SHP77 (cell line): ENCODE results near the gene SMAD3.
A peak's percentile ranks its signal among the peaks of the same experiment; 100 is the strongest.
"Not testable (repeated sequence)": the region's sequence is repeated elsewhere in the genome, so short reads cannot be mapped to it uniquely, and the experiment has no call there.

ENCODE experiments used
- DNase-seq, 2 experiments: peaks; one replicate each; lab custom pipeline; 2025; lab: John Stamatoyannopoulos, UW

The SMAD3 gene

DNA sequence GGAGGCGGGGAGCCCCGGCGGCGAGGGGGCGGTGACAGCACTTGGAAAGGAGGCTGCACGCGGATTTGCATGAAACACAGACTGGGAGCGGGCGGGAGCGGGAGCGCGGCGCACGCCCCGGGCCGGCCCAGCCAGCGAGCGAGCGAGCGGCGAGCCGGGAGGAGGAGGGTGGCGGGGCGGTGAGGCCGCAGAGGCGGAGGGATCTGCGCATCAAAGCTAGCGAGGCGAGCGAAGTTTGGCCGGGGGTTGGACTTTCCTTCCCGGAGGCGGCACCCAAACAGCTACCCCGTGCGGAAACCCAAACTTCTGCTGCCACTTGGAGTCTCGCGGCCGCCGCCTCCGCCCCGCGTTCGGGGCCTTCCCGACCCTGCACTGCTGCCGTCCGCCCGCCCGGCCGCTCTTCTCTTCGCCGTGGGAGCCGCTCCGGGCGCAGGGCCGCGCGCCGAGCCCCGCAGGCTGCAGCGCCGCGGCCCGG lies at the start of gene SMAD3:
SMAD3 (plus strand) TSS at position 72 of the 475 bp plus-strand sequence. CDS start 553 bp downstream, outside the sequence.
- peak in 1 of 2 experiments; percentile 21 for DNase-seq

DNA sequence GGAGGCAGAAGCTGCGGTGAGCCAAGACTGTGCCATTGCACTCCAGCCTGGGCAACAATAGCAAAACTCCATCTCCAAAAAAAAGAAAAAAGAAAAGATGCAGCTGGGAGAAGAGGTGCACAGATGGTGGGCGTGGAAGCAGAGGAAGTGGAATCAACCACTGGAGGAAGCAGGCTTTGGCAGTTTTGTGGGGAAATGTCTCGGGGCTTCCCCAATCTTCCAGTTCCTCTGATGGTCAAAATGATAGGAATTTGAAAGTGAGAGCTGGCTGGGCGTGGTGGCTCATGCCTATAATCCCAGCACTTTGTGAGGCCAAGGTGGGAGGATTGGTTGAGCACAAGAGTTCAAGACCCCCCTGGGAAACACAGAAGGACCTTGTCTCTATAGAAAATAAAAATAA lies 48.1 kb upstream of the SMAD3 start:
- no peak for DNase-seq

DNA sequence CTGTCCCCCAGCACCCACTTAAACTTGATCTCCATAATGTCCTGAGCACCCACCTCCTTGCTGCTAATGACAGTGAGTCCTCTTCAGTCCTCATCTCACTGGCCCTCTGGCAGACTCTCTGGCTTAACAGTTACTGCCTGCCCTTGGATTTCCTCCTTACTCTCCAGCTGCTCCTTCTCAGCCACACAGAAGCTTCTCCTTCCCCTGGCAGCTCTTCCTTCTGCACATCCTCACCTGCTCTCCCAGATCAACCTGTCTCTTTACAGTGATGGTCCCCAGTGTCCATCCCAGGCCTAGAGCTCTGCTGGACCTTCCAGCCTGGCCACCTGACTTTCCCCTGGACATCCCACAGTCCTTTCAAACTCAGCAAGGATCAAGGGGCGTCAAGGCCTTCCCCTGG lies 47.4 kb upstream of the SMAD3 start:
- no peak for DNase-seq

DNA sequence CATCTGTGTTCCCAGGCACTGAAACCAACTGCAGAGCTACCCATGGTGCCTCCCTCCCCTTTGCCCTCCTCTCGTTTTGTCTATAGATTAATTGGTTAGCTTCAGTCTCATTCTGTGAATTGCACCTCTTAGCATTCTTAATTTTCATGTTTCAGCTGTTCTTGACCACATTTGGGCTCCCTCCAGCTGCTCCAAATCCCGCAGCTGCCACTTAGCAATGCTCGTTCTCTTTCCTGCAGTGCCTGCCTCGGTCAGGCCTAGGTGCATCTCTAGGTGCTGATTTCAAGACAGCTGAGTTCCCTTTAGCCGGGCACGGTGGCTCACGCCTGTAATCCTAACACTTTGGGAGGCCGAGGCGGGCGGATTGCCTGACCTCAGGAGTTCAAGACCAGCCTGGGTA lies 47.0 kb upstream of the SMAD3 start:
- DNase-seq: no peak

GRCh38 chr15:67019069-67019468 lies 46.3 kb upstream of the SMAD3 start:
- no peak for DNase-seq

- no peak for DNase-seq
Measured at GRCh38 chr15:67019884-67020520, 45.4 kb upstream of the SMAD3 start.

DNA sequence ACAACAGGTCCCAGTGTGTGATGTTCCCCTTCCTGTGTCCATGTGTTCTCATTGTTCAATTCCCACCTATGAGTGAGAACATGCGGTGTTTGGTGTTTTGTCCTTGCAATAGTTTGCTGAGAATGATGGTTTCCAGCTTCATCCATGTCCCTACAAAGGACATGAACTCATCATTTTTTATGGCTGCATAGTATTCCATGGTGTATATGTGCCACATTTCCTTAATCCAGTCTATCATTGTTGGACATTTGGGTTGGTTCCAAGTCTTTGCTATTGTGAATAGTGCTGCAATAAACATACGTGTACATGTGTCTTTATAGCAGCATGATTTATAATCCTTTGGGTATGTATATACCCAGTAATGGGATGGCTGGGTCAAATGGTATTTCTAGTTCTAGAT lies 44.7 kb upstream of the SMAD3 start:
- DNase-seq: not testable (repeated sequence)

GRCh38 chr15:67021455-67021854 lies 43.9 kb upstream of the SMAD3 start:
- no peak for DNase-seq

DNA sequence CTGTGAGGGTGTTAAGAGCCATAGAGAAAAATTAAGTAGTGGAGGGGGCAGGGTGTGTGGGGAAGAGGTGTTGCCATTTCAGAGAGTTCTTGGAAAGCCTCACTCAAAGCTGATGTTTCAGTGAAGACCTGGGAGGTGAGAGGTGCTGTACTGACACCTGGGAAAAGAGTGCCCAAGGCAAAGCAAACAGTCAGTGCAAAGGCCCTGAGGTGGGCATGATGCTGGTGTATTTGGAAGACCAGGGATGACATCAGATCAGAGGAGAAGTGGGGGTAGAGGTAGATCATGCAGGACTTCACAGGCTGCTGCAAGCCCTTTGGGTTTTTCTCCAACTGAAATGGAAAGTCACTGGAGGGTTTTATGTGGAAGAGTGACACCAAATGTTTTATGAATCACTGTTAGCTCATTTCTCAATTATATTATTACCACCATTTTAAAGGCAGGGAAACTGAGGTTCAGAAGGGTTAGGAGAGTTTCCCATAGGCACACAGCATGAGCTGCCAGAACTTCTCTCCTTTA lies 42.8 kb upstream of the SMAD3 start:
- DNase-seq: no peak

- no peak for DNase-seq
Measured at GRCh38 chr15:67023517-67024313, 41.7 kb upstream of the SMAD3 start.

- DNase-seq: peak; percentile 25 to 34
Measured at GRCh38 chr15:67024314-67024997, 40.9 kb upstream of the SMAD3 start.

DNA sequence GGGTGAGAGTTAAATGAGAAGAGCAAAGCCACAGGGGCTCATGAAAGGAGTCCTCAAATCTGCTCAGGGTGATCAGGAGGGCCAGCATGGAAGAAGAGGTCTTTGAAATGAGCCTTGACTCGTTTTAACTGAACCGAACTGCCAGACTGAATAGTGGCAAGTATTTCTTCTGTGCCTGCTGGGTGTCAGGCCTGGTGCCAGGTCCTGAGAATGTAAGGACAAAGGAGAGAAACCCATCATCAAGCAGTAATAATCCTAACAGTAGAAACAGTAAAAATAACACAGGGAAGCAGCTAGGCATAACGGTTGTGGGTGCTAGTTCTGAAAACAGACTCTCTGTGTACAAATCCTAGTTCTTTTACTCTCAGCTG lies 40.4 kb upstream of the SMAD3 start:
- no peak for DNase-seq

DNA sequence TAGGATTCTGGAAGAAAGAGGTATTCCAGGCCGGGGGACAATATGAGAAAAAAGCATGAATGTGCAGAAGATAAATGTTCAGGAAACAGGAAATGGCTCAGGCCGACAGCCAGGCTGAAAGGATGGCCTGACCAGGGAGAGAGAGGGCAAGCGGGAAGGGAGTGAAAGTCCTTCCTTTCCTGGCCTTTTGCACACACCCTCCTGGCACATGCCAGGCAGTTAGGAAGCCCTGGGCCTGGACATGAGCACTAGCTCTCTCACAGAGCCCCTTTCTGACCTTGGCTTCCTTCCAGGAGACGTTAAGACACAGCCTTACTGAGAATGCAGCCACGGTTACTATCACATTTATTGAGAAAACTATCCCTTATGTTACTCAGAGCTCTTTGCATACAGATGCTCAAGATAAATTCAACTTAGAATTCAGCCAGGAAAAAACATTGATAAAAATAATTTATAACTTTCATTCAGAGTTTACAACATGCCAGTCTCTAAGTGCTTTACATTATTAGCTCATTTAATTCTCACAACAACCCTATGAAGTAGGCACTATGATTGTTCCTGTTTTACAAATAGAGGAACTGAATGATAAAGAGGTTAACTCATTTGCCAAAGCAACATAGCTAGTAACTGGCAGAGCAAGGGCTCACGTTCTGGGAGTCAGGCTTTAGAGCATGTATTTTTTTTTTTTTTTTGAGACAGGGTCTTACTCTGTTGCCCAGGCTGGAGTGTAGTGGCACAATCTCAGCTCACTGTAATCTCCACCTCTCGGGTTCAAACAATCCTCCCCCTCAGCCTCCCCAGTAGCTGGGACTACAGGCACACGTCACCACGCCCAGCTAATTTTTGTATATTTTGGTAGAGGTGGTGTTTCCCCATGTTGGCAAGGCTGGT lies 39.4 kb upstream of the SMAD3 start:
- DNase-seq: peak in 1 of 2 experiments; percentile 30

- DNase-seq: no peak
Measured at GRCh38 chr15:67026610-67026967, 38.8 kb upstream of the SMAD3 start.

DNA sequence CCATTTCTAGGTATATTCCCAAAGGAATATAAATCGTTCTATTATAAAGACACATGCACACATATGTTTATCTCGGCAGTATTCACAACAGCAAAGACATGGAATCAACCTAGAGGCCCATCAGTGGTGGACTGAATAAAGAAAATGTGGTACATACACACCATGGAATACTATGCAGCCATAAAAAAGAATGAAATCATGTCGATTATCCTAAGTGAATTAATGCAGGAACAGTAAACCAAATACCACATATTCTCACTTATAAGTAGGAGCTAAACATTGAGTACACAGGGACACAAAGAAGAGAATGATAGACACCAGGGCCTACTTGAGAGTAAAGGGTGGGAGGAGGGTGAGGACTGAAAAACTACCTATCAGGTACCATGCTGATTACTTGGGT lies 37.0 kb upstream of the SMAD3 start:
- DNase-seq: not testable (repeated sequence)

DNA sequence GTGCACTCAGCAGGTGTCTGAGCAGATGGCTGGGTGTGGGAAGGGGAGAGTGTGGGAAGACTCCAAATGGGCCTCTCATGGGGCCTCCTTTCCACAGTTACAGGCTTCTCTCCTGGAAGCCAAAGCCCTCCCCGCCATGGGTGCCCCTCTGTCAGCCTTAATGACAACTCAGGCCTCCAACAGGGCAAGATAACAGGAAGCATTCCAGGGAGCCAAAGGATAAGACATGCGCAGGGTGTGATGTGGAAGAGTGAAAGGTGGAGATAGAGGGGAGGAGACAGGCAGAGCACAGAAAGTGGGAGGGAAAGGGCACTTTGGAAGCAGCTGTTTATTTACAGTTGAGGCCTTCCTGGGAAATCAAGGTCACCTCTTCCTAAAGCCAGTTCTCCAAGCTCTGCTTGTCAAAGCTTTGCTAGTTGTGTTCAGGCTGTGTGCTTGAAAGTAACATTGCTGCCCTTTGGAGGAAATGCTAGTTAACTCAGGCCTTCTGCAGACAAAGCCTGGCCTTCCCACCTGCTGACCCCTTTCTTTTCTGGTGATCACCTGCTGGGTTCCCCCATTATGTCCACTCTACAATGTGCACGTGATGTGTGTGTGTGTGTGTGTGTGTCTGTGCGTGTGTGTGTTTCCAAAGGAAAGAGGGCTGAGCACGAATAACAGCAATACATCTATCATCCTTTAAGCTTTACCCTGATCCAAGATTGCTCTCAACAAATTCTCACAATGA lies 35.2 kb upstream of the SMAD3 start:
- DNase-seq: no peak

DNA sequence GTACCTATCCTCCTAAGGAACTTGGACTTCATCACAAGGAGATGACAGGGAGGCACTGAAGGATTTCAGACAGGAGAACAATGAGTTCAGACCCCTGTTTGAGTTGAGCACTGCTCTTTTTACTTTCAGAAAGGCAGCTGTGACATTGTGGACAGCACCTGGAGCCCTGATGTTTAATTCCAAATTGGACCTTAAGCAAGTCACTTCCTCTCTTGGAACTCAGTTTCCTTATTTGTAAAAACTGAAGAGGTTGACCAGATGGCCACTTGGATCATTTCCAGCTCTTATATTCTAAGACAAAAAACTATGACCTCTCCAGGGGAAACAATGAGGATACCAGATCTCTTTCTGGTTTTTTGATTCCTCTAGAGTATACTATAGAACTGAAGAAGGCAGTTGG lies 34.1 kb upstream of the SMAD3 start:
- no peak for DNase-seq

GRCh38 chr15:67032608-67033007 lies 32.8 kb upstream of the SMAD3 start:
- no peak for DNase-seq

DNA sequence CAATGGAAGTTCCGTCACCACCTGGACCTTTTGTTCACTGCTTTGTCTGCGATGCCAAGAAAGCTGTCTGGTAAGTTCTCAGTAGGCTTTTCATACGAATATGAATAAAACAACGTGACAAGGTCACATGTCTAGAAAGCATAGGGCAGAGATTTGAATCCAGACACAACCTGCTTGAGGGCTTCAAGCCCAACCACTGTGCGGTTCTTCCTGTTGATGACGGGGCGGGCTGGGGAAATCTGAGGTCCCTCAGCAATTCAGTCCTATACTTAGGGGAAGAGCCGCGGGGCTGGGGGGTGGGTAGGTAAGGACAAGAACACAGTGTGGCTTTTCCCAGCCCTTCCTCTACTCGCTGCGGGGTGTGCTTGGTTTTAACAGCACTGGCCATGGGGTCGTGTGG lies 32.4 kb upstream of the SMAD3 start:
- no peak for DNase-seq

DNA sequence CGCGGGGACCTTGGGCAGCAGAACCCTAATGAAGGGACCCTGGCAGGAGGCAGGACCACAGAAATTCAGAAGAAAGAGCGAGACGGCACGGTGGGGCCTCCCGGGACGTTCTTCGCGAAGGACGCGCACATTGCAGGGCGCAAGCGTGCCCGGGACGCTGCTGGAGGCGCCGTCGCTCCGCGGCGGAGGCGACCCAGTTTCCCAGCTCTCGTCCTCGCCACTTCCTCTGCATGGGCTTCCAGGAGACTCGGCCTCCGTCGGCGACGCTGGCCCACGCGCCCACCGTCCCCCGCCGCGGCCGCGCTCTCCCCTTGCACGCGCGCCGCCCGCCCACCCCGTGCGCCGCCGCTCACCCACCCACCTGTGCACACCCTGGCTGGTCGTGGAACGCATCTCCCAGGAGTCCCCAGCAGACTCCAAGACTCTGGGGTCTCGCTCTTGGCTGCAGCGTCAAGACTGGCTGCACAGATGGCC lies 31.8 kb upstream of the SMAD3 start:
- no peak for DNase-seq

GRCh38 chr15:67035886-67036285 lies 29.5 kb upstream of the SMAD3 start:
- no peak for DNase-seq
